ENCODE data around the gene HS3ST4.

HS3ST4 gene

DNA sequence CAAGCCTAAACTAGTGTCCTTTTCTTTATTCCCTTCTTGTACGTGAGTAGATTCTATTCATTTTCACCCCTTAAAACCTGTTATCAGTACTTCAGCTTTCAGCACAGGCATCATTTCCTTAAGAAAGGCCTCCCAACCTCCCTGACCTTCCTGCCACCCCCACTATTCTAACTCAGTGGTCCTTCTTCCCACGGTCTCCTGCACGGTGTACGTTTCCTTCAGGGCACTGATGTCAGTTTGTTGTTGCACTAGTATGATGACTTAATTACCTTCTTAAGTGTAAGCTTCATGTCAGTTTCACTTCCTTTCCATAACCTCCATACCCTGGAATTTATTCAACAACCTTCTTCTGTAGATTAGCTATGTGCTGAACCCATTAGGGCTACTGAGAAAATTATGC lies 484.2 kb downstream of the HS3ST4 start:
- no peak for DNase-seq (ENCODE audit: low read depth in 4 of 4, low spot score in 1 of 4)

DNA sequence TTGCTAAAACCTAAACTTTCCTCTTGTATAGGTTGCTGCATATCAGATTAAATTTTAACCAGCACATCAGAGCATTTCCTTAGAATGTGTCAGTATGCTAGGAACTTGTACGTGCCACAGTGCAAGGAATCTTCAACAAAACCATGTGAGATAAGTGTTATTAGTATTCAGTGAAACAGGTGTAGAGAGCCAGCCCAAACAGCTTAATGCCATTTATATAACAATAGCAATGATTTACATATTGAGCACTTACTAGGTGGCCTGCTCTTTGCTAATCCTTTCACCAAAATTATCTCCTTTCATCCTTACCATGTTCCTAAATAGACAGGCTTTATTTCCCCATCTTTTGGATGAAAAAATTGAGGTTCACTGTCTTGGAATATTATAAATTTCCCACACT lies 485.7 kb downstream of the HS3ST4 start:
- DNase-seq (ENCODE audit: low read depth in 4 of 4, low spot score in 1 of 4) = no peak

DNA sequence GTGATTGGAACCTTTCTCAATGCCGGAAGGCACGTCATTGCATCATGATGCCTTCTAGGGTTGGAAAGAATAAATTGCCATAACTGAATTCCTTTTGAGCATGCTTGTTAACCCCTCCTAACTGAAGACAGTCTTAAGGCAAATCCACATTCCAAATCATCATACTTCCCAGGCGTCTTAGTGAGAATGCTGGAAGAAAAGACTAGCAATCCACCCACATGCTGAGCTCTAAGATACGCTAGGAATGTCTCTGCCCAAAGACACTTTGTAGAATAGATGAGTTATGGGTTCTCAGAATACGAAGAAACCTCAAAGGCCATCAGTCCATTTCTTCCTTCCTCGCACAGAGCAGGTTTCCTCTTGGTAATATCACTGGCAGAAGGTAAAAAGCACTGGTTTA lies 486.5 kb downstream of the HS3ST4 start:
- DNase-seq (ENCODE audit: low read depth in 4 of 4, low spot score in 1 of 4) = no peak

DNA sequence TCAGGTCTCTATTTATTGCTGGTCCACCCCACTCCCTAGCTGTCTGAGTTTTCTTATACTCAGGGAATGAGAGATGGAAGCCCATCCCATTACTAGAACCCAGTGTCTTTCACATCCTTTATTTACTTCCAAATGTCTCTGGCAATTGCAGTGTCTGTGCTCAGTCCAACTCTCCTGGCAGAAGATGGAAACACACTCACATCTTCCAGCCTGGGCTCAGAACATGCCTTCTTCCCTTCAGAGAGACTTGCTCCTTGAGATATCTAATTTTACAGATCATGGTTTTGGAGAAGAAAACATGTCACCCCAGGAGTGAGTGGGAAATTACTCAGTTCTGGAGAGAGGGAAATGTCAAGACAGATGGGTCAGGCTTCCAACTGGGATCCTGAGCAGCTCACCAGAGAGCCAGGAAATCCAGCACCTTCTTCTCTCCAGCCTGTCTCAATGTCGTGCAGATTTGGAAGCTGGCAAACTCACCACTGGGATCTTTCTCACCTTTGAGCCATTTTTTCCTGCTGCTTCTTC lies 494.4 kb downstream of the HS3ST4 start:
- DNase-seq (ENCODE audit: low read depth in 4 of 4, low spot score in 1 of 4) = no peak

Measured in stimulated activated CD4-positive, alpha-beta T cell treated with anti-CD3 and anti-CD28 coated beads, Interleukin-1b, Interleukin-23, amount 100 ng/mL, for 24 hours (primary cell).